DND-41 (cell line): Measurements from ENCODE around the gene CC2D2B.

Experiments
- ATAC-seq: fragments of 200-7000 bp; cut with Tn5 transposase; 3 replicates; pipeline ENCODE4 v1.9.1; 2021; ENCODE audit warnings: low read depth; ENCODE audit not compliant: insufficient read depth
- DNase-seq: peaks from one replicate; pipeline ENCODE4 v3.0.0-alpha.2; 2020
- H2AFZ ChIP-seq: 2 replicates; pipeline ENCODE4 v1.6.0; 2012; ENCODE audit warnings: low read depth, low read length
- H3K27ac ChIP-seq: 2 replicates; pipeline ENCODE4 v1.5.1; 2012; ENCODE audit warnings: low read length, inconsistent platforms
- H3K27me3 ChIP-seq: fragments of 200-600 bp; sonication (generic); 2 replicates; pipeline ENCODE4 v1.6.0; 2012; ENCODE audit warnings: low read length, mild to moderate bottlenecking, inconsistent platforms; ENCODE audit not compliant: insufficient read depth, poor library complexity
- H3K36me3 ChIP-seq: 2 replicates; pipeline ENCODE4 v1.5.1; 2012; ENCODE audit warnings: low read length, inconsistent platforms; ENCODE audit not compliant: insufficient read depth
- H3K4me1 ChIP-seq: 2 replicates; pipeline ENCODE4 v1.5.1; 2012; ENCODE audit warnings: mild to moderate bottlenecking, low read length; ENCODE audit not compliant: insufficient read depth
- H3K4me2 ChIP-seq: 2 replicates; pipeline ENCODE4 v1.6.0; 2012; ENCODE audit warnings: mild to moderate bottlenecking, moderate library complexity, low read length, inconsistent platforms; ENCODE audit not compliant: insufficient read depth
- H3K4me3 ChIP-seq, 2 experiments: fragments of 200-600 bp in 1 of 2; shearing (Covaris generic) in 1 of 2; 2 replicates each; pipeline ENCODE4 v1.5.1; 2012 to 2016; ENCODE audit warnings: inconsistent platforms in 2 of 2, low read length in 2 of 2, mild to moderate bottlenecking in 2 of 2, low read depth in 1 of 2, moderate library complexity in 1 of 2
- H3K79me2 ChIP-seq: 2 replicates; pipeline ENCODE4 v1.6.0; 2012; ENCODE audit warnings: low read length, inconsistent platforms; ENCODE audit not compliant: insufficient read depth
- H3K9ac ChIP-seq: 2 replicates; pipeline ENCODE4 v1.6.0; 2012; ENCODE audit warnings: low read depth, mild to moderate bottlenecking, inconsistent platforms, low read length, moderate library complexity
- H3K9me3 ChIP-seq: 2 replicates; pipeline ENCODE4 v1.5.1; 2012; ENCODE audit warnings: low read length, moderate library complexity, mild to moderate bottlenecking, inconsistent platforms; ENCODE audit not compliant: insufficient read depth, severe bottlenecking
- H4K20me1 ChIP-seq: 2 replicates; pipeline ENCODE4 v1.6.0; 2012; ENCODE audit warnings: low read length; ENCODE audit not compliant: insufficient read depth
- CTCF ChIP-seq: IDR thresholded peaks from 2 replicates; pipeline ENCODE4 v1.5.1; 2012; ENCODE audit warnings: borderline replicate concordance, low read length, moderate library complexity, mild to moderate bottlenecking; ENCODE audit not compliant: poor library complexity, severe bottlenecking; ENCODE audit errors: extremely low read depth
- EZH2 ChIP-seq: IDR thresholded peaks from 3 replicates; pipeline ENCODE4 v1.6.1; 2012; ENCODE audit warnings: borderline replicate concordance, low read depth, mild to moderate bottlenecking, moderate library complexity, low read length, inconsistent platforms; ENCODE audit not compliant: severe bottlenecking

Gene CC2D2B

GRCh38 chr10:95876756-95877155 is 31.0 kb upstream of the CC2D2B start:
- Histone ChIP-seq H3K27ac (no peak overlapping the region), H3K79me2 (no peaks in the 10 kb centered on the region), H3K4me1 (no peaks in the 10 kb centered on the region), H3K27me3 (no peaks in the 10 kb centered on the region), H3K36me3 (no peaks in the 10 kb centered on the region), H4K20me1 (no peaks in the 10 kb centered on the region), H3K4me3 (no peak overlapping the region), H2AFZ (no peak overlapping the region), H3K9me3 (no peaks in the 10 kb centered on the region), H3K9ac (no peak overlapping the region), H3K4me2 (no peak overlapping the region)
- TF ChIP-seq EZH2 = no peak
- no peak for TF ChIP-seq CTCF
- DNase-seq = no peak
- ATAC-seq = no peak

GRCh38 chr10:95877881-95878280 is 29.9 kb upstream of the CC2D2B start:
- Histone ChIP-seq H3K4me3 (no peak overlapping the region), H3K4me2 (no peak overlapping the region), H3K27me3 (no peaks in the 10 kb centered on the region), H3K9me3 (no peaks in the 10 kb centered on the region), H3K27ac (no peak overlapping the region), H2AFZ (no peak overlapping the region), H4K20me1 (no peaks in the 10 kb centered on the region), H3K36me3 (no peaks in the 10 kb centered on the region), H3K79me2 (no peaks in the 10 kb centered on the region), H3K9ac (no peak overlapping the region), H3K4me1 (no peaks in the 10 kb centered on the region)
- DNase-seq = no peak
- TF ChIP-seq CTCF = no peak
- TF ChIP-seq EZH2 = no peak
- no peak for ATAC-seq

GRCh38 chr10:95880704-95881103 is 27.1 kb upstream of the CC2D2B start:
- H3K9me3 ChIP-seq = no peaks in the 10 kb centered on the region
- no peaks in the 10 kb centered on the region for H3K36me3 ChIP-seq
- no peak overlapping the region for H2AFZ ChIP-seq
- no peak overlapping the region for H3K27ac ChIP-seq
- no peak overlapping the region for H3K4me3 ChIP-seq
- no peak for ATAC-seq
- DNase-seq = no peak
- H4K20me1 ChIP-seq = no peaks in the 10 kb centered on the region
- H3K27me3 ChIP-seq = no peaks in the 10 kb centered on the region
- no peaks in the 10 kb centered on the region for H3K79me2 ChIP-seq
- no peak overlapping the region for H3K9ac ChIP-seq
- no peak for TF ChIP-seq EZH2
- no peak for TF ChIP-seq CTCF
- H3K4me1 ChIP-seq = no peaks in the 10 kb centered on the region
- H3K4me2 ChIP-seq = no peak overlapping the region

GRCh38 chr10:95881316-95881715 is 26.5 kb upstream of the CC2D2B start:
- Histone ChIP-seq H3K4me1 (no peaks in the 10 kb centered on the region), H3K36me3 (no peaks in the 10 kb centered on the region), H3K27ac (no peak overlapping the region), H3K9ac (no peak overlapping the region), H3K4me3 (no peak overlapping the region), H4K20me1 (no peaks in the 10 kb centered on the region), H3K79me2 (no peaks in the 10 kb centered on the region), H3K9me3 (no peaks in the 10 kb centered on the region), H3K4me2 (no peak overlapping the region), H3K27me3 (no peaks in the 10 kb centered on the region), H2AFZ (no peak overlapping the region)
- no peak for TF ChIP-seq CTCF
- no peak for TF ChIP-seq EZH2
- DNase-seq (no peak), ATAC-seq (no peak)
